ENCODE results near the gene SANBR.

GRCh38 chr2:61044636-61045035 is 21.0 kb upstream of the SANBR start:
- TF ChIP-seq CTCF (IDR thresholded peaks at IDR 0.05) (no peak), POLR2AphosphoS5 (IDR thresholded peaks at IDR 0.05; ENCODE audit: insufficient read depth in 1 of 2, low read depth in 1 of 2) (no peak)

Data from vagina (tissue), 2 donors.